ENCODE data around the gene CLSTN1.
"Not testable (repeated sequence)": the region's sequence is repeated elsewhere in the genome, so short reads cannot be mapped to it uniquely, and the experiment has no call there.

CLSTN1 gene

DNA sequence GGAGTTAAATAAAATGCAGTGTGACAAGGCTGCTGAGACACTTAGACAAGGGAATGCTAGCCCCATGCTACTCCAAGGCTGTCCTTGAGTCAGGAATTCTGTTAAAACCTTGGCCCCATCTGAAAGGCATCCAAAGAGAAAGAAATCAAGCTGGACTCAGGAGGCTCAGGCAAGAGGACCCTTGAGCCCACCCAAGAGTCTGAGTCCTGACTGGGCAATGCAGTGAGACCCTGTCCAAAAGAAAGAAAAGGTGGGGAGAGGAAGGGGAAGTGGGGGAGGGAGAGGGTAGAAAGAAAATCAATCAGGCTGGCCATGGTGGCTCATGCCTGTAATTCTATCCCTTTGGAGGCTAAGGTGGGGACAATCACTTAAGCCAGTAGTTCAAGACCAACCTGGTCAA is 26.7 kb downstream of the CLSTN1 start:
- DNase-seq (ENCODE audit: low read depth) = no peak

GRCh38 chr1:9794081-9794480 is 29.7 kb downstream of the CLSTN1 start:
- DNase-seq (ENCODE audit: low read depth) = no peak

DNA sequence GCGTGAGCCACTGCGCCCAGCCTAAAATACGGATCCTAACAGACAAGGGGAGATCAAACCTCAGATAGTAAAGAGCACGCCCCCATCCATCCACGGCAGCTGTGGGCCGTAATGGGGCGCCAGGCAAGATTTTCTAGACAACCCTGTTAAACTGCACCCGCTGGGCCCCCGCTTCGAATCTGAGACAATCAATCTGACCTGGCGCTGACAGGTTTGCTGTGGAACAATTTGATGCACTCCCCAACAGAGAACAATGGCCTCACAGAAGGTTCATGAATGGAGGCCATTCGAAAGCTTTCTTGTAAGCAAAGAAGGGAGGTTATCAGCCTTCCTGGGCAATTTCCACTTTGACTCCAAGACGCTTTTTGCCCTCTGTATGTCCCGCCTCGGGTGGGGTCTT is 30.5 kb downstream of the CLSTN1 start:
- no peak for DNase-seq (ENCODE audit: low read depth)

DNA sequence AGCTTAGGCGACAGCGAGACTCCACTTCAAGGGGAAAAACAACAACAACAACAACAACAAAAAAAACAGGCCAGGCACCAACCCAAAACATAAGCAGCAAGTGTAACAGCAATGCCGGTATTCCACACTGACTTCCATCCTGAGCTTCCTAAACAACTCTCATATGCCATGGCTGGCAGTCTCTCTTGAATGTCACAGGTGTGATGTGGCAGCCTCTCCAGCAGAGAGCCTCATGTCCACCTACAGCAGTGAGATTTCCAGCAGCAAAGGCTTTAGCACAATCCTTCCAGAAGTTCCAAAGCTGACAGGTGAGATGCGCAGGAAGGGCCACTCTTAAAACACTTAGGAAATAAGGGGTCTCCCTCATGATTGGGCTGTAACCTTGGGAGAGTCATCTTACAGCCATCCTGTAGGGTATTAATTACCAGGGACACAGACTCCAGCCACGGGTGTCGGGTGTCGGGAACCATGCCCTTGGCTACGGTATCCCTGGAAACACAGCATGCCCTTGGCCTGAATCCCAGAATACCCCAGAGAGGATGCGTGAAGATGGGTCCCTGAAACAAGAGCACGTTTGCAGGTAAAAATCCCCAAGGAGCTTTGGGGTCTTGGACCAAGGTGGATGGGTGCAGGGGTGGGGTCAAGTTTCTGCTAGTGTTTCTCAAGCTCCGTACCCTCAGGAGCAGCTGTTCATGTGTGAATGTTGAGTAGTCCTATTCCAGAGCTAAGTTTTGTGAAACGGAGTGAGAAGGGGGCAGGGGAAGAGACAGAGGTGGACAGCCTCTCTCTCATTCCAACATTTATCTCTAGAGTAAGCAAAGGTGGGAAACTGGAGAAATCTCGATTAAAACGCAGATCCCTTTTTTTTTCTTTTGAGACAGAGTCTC is 31.4 kb downstream of the CLSTN1 start:
- no peak for DNase-seq (ENCODE audit: low read depth)

DNA sequence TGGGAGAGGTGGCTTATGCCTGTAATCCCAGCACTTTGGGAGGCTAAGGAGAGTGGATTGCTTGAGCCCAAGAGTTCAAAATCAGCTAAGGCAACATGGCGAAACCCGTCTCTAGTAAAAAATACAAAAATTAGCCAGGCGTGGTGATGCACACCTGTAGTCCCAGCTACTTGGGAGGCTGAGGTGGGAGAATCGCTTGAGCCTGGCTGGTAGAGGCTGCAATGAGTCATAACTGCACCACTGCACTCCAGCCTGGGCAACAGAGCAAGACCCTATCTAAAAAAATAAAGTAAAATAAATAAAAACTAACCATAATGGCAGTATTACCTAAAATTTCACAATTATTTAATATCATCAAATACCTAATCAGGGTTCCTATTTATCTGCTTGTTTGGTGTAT is 34.1 kb downstream of the CLSTN1 start:
- not testable (repeated sequence) for DNase-seq (ENCODE audit: low read depth)

DNA sequence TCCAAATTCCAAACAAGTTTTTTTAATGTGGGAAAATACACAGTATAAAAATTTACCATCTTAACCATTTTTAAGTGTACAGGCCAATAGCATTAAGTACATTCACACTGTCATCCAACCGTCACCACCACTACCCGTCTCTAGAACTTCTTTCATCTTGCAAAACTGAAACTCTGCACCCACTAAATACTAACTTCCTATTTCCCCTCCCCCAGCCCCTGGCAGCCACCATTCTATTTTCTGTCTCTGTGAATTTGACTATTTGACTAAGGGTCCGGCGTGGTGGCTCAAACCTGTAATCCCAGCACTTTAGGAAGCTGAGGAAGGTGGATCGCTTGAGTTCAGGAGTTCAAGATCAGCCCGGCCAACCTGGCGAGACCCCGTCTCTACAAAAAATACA is 36.1 kb downstream of the CLSTN1 start:
- DNase-seq (ENCODE audit: low read depth) = peak; percentile 21

- no peak for DNase-seq (ENCODE audit: low read depth)
Measured at GRCh38 chr1:9785406-9785805, 38.4 kb downstream of the CLSTN1 start.

GRCh38 chr1:9784508-9785133 is 39.1 kb downstream of the CLSTN1 start:
- DNase-seq (ENCODE audit: low read depth) = peak; percentile 38

DNA sequence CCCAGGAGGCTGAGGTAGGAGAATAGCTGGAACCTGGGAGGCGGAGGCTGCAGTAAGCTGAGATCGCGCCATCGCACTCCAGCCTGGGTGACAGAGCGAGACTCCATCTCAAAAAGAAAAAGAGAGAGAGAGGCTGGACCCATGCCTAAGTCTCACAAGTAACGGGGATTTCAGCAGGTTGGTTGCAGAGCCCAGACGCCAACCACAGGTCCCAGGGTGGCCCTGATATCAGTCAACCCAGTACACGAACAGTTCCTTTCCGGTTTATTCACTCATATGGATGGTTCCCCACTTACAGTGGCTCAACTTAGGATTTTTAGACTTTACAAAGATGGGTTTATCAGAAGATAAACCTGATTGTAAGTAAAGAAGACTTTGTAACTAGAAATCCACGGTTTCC is 40.9 kb downstream of the CLSTN1 start:
- no peak for DNase-seq (ENCODE audit: low read depth)

GRCh38 chr1:9782116-9782751 is 41.5 kb downstream of the CLSTN1 start:
- no peak for DNase-seq (ENCODE audit: low read depth)

DNA sequence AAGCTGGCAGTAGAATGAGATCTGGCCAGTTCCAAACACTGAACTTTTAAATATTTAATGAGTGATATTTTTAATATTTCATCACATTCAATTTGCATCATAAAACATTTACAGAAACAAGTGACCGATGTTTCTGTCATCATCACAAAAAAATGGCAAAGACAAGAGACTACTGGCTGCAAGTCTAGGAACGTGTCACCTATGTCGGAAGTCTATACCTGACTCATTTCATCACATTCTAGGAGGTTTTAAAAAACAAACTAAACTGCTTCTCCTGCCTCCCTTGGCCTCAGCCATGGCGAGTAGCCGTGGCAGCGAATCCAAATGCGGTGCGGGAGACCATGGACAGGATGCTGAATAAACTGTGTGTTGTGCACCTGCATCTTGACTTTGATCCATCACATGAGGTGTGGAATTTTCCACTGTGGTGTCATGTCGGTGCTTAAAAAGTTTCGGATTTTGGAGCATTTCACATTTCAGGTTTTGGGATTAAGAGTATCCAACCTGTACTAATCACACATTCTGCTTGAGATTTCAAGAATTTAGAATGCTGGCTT is 43.1 kb downstream of the CLSTN1 start:
- DNase-seq (ENCODE audit: low read depth) = no peak

- no peak for DNase-seq (ENCODE audit: low read depth)
Measured at GRCh38 chr1:9778905-9779304, 44.9 kb downstream of the CLSTN1 start.

DNA sequence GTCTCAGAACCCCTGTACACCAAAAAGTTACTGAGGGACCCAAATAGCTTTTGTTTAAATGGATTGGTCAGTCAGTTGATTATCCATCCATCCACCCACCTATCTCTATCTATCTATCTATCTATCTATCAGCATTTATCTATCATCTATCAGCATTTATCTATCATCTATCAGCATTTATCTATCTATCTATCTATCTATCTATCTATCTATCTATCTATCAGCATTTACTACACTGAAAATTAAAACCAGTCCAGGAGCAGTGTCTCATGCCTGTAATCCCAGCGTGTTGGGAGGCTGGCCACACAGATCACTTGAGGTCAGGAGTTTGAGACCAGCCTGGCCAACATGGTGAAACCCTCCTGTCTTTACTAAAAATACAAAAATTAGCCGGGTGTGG is 47.1 kb downstream of the CLSTN1 start:
- DNase-seq (ENCODE audit: low read depth) = no peak

DNA sequence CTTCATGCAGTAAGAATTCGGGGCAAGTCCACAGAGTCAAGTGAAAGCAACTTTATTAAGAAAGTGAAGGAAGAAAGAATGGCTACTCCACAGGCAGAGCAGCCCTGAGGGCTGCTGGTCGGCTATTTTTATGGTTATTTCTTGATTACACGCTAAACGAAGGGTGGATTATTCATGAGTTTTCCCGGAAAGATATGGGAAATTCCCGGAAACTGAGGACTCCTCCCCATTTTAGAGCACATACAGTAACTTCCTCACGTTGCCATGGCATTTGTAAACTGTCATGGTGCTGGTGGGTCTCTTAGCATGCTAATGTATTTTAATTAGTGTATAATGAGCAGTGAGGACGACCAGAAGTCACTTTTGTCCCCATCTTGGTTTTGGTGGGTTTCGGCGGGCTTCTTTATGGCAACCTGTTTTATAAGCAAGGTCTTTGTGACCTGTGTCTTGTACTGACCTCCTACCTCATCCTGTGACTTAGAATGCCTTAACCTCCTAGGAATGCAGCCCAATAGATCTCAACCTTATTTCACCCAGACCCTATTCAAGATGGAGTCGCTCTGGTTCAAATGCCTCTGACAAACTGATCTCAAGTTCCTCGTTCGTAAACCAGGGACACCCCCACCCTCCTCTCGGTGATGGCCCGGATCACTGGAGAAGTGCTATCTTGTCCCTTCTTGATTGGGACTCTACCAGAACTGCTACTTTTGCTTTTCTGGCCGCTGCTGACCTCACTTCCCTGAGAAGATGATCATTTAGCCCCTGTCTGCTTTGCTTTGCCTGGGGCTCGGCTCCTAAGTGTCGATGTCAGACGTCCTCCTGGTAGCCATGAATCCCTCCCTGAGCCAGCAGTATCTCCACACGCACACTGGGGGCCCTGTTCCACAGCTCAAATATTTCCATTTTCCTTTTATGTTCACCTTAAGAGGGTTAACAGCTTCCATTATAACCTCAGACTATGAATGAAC is 48.8 kb downstream of the CLSTN1 start:
- no peak for DNase-seq (ENCODE audit: low read depth)

- DNase-seq (ENCODE audit: low read depth) = no peak
Measured at GRCh38 chr1:9770298-9770697, 53.5 kb downstream of the CLSTN1 start.

- no peak for DNase-seq (ENCODE audit: low read depth)
Measured at GRCh38 chr1:9768983-9769382, 54.8 kb downstream of the CLSTN1 start.

GRCh38 chr1:9767964-9768668 is 55.6 kb downstream of the CLSTN1 start:
- no peak for DNase-seq (ENCODE audit: low read depth)

GRCh38 chr1:9766759-9767442 is 56.9 kb downstream of the CLSTN1 start:
- DNase-seq (ENCODE audit: low read depth) = no peak

- DNase-seq (ENCODE audit: low read depth) = no peak
Measured at GRCh38 chr1:9764550-9764949, 59.2 kb downstream of the CLSTN1 start.

- no peak for DNase-seq (ENCODE audit: low read depth)
Measured at GRCh38 chr1:9763914-9764313, 59.9 kb downstream of the CLSTN1 start.

All from stimulated activated CD8-positive, alpha-beta memory T cell treated with anti-CD3 and anti-CD28 coated beads, Interleukin-4, amount 100 ng/mL, for 24 hours (primary cell).